Body of pancreas (tissue), 4 donors: ENCODE data around the gene TIMM22.

Experiments
- POLR2A ChIP-seq, 3 donors: fragments of 450-650 bp; IDR thresholded peaks; one replicate each; pipeline ENCODE4 v1.6.1; 2016; ENCODE audit warnings: antibody characterized with exemption in 3 of 3, mild to moderate bottlenecking in 2 of 3
- TF ChIP-seq, protein P1 (sequence below), 7 experiments: fragments of 450-650 bp in 4 of 7; fragments of 200-600 bp in 3 of 7; sonication (generic) in 3 of 7; IDR thresholded peaks; one replicate each; pipeline ENCODE4 v1.5.1; 2016 to 2019; ENCODE audit warnings: antibody characterized with exemption in 7 of 7

DNA sequence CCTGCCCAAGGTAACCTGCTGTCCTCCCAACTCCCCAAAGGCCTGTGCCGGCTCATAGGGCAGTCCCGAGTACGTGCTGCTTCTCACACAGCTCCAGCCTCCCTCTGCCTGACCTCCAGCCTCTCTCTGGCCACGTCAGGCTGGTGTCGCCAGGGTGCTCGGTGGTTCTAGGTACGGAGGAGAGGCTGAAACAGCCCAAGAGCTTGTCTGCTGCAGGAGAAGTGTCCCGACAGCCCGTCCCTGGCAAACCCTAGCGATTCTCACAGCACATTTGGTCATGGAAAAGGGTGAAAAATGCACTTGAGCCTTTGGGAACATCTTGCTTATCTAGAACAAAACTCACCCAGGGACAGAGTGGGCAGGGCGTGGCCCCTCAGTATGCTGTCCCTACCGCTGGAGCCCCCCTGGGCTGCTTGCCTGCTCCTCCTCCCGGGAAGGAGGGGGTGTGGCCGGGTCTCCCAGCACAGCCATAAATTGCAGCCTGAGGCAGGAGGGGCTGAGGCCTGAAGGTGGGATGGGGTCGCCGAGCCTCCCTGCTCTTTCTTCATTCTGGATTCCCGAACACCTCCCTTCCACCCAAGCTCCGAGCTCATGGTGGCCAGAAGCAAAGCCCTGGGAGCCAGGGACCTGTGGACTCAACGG lies 40.4 kb downstream of the TIMM22 start:
- TF ChIP-seq, protein P1, sequence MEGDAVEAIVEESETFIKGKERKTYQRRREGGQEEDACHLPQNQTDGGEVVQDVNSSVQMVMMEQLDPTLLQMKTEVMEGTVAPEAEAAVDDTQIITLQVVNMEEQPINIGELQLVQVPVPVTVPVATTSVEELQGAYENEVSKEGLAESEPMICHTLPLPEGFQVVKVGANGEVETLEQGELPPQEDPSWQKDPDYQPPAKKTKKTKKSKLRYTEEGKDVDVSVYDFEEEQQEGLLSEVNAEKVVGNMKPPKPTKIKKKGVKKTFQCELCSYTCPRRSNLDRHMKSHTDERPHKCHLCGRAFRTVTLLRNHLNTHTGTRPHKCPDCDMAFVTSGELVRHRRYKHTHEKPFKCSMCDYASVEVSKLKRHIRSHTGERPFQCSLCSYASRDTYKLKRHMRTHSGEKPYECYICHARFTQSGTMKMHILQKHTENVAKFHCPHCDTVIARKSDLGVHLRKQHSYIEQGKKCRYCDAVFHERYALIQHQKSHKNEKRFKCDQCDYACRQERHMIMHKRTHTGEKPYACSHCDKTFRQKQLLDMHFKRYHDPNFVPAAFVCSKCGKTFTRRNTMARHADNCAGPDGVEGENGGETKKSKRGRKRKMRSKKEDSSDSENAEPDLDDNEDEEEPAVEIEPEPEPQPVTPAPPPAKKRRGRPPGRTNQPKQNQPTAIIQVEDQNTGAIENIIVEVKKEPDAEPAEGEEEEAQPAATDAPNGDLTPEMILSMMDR (IDR thresholded peaks at IDR 0.05) = no peak
- no peak for TF ChIP-seq POLR2A (IDR thresholded peaks at IDR 0.05)
